Body of pancreas (tissue), 4 donors: ENCODE results near the gene CLASP1.

ENCODE experiments used
- CTCF ChIP-seq, 7 experiments: fragments of 450-650 bp in 4 of 7; fragments of 200-600 bp in 3 of 7; sonication (generic) in 3 of 7; IDR thresholded peaks; one replicate each; pipeline ENCODE4 v1.5.1; 2016 to 2019; ENCODE audit warnings: antibody characterized with exemption in 7 of 7
- POLR2A ChIP-seq, 3 donors: fragments of 450-650 bp; IDR thresholded peaks; one replicate each; pipeline ENCODE4 v1.6.1; 2016; ENCODE audit warnings: antibody characterized with exemption in 3 of 3, mild to moderate bottlenecking in 2 of 3

DNA sequence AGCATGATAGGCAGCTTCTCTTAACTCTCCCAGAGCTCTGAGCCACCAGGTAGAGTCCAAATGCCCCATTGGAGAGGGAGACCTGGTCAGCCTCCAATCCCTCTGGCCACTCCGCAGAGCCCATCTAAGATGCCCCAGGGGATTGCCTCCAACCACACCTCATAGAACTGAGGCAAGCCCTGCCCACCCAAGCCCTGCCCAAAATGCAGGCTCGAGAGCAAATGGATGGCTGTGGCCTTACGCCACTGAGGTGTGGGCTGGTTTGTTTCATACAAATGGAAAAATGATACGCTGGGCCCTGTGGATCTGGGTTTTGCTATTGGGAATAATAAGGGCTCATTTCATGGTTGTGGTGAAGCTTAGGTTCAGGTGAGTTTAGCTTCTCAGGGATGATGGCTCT is 361.3 kb downstream of the CLASP1 start:
- no peak for TF ChIP-seq CTCF (IDR thresholded peaks at IDR 0.05)
- TF ChIP-seq POLR2A (IDR thresholded peaks at IDR 0.05), result no peak
